CD4-positive, alpha-beta T cell treated with Interleukin-21 for 1 hour (primary cell): Measurements from ENCODE around the gene MRGPRD.
"Not testable (repeated sequence)": the region's sequence is repeated elsewhere in the genome, so short reads cannot be mapped to it uniquely, and the experiment has no call there.

ENCODE experiments used
- DNase-seq: peaks from one replicate; pipeline ENCODE4 v3.0.0-alpha.2; 2020

Gene MRGPRD

GRCh38 chr11:69005631-69006368 lies 25.0 kb upstream of the MRGPRD start:
- no peak for DNase-seq

- no peak for DNase-seq
Observed at GRCh38 chr11:69005183-69005630, 24.4 kb upstream of the MRGPRD start.

GRCh38 chr11:69004411-69005182 lies 23.8 kb upstream of the MRGPRD start:
- no peak for DNase-seq

- DNase-seq = no peak
Observed at GRCh38 chr11:69003866-69004367, 23.1 kb upstream of the MRGPRD start.

DNA sequence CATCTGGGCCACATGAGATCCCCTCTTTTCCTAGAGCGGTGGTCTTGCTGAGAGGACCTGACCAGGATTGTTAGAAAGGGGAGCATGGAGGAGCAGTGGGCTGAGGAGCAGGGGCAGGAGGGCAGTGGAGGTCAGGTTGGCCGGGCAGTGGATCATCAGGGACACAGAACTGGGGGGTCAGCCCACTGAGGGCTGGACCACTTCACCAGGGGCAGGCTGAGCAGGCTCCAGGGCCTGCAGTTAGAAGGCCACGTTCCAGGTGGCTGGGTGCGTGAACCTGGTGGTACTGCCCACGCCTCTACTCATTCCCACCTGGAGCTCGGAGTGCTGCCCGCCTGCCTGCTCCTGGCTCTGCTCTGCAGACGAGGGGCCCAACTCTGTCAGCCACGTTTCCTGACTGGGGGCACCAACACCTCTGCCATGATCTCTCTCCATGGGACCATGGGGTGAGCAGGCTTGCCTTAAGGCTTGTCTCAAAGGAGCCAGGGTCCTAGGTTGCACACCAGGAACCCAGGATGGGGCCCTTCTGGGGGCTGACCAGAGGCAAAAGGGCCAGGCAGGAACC lies 22.6 kb upstream of the MRGPRD start:
- no peak for DNase-seq

GRCh38 chr11:69002570-69003231 lies 21.9 kb upstream of the MRGPRD start:
- DNase-seq = no peak

- no peak for DNase-seq
Observed at GRCh38 chr11:69002110-69002569, 21.4 kb upstream of the MRGPRD start.

- DNase-seq = no peak
Observed at GRCh38 chr11:69001243-69002081, 20.7 kb upstream of the MRGPRD start.

DNA sequence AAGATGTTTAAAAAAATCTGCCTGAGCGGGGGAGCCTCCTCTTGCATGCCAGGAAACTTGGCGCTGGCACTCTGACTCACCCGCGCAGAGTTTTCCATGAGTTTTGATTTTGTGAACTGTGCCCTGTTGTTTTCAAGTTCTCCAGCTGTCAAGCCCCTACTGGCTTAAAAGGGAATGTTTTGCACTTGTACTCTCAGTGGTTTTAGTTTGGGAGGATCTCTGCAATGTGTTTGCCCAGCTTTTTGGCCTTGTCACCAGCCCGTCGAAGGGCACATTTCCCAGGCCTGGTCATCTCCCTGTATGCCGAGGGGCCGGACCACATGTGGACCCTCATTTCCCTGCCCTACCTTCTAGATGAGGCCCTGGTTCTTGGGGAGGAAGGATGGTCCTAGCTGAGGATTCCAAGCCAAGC lies 20.1 kb upstream of the MRGPRD start:
- DNase-seq = no peak

GRCh38 chr11:69000391-69000790 lies 19.6 kb upstream of the MRGPRD start:
- DNase-seq = no peak

GRCh38 chr11:68999748-69000355 lies 19.1 kb upstream of the MRGPRD start:
- not testable (repeated sequence) for DNase-seq

DNA sequence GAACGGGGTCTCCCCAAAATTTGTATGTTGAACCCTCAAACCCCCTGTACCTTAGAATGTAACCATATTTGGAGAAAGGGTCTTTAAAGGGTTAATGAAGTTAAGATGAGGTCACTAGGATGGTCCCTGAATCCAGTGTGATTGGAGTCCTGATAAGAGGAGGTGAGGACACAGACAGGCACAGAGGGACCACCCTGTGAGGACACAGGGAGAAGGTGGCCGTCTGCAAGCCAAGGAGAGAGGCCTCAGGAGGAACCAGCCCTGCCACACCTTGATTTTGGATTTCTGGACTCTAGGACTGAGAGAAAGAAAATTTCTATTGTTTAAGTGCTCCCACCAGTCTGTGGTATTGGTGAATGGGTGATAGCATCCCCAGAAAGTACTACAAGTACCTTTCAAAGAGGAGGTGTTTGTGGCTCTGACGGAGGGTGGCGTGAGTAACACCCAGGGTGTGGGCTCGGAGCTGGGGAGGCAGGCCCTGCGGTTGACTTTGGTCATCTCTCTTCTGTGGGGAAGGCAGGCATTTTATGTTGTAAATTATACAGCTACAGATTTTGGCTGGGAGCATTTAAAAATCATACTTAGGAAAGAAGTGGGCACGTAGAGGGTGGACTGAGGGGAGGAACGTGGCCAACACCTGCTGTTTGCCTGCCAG lies 18.4 kb upstream of the MRGPRD start:
- DNase-seq = no peak

- DNase-seq = no peak
Observed at GRCh38 chr11:68998390-68998911, 17.7 kb upstream of the MRGPRD start.

DNA sequence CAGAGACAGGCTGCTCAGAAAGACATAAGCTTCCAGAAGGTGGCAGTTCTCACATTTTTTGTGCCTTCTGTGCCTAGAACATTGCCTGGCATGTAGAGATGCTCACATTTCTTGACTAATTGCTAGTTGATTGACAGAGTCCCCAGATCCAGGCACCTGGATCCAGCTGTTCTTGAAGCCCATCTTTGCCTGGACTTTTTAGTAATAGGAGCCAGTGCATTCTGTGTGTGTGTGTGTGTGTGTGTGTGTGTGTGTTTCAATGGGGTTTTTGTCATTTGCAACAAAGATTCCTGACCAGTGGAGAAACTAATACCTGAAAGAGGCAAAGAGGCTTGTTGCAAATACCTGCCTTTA lies 17.2 kb upstream of the MRGPRD start:
- no peak for DNase-seq

DNA sequence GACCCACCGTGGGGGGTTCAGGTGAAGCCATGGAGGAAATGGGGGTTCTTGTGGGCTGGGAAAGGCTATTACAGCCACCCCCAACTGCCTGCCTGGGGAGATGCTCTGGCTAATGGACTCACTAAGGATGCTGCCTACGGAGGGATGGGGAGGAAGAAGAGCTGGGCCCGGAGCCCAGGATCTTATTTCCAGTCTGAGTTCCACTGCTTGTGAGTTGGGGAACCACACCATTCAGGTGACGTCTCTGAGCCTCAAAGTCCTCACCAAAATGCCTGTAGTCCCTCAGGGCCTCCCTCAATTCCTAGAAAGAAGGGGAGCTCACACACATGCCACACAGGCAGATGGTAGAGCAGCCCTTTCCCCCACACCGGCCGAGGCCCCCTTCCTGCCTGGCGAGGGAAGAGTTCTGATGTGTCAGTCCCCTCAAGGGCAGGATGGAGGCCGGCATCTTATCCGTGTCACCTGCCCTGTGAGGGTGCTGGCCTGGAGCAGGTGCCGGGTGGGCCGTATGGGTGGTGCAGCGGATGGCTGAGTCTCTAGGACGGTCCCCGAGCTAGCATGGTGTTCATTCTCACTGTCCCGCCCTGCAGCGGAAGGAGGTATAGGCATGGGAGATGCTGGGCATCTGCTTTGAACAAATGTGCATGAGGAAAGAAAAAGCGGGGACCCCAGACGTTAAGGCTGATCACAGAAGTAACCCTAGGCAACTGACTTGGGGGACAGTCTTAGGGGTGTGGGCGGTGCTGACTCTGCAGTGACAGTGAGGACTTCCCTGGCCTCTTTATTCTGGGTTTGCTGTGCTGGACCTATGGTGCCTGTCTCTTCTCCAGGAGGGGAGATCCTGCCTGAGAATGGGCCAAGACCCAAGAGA lies 16.6 kb upstream of the MRGPRD start:
- DNase-seq = no peak

DNA sequence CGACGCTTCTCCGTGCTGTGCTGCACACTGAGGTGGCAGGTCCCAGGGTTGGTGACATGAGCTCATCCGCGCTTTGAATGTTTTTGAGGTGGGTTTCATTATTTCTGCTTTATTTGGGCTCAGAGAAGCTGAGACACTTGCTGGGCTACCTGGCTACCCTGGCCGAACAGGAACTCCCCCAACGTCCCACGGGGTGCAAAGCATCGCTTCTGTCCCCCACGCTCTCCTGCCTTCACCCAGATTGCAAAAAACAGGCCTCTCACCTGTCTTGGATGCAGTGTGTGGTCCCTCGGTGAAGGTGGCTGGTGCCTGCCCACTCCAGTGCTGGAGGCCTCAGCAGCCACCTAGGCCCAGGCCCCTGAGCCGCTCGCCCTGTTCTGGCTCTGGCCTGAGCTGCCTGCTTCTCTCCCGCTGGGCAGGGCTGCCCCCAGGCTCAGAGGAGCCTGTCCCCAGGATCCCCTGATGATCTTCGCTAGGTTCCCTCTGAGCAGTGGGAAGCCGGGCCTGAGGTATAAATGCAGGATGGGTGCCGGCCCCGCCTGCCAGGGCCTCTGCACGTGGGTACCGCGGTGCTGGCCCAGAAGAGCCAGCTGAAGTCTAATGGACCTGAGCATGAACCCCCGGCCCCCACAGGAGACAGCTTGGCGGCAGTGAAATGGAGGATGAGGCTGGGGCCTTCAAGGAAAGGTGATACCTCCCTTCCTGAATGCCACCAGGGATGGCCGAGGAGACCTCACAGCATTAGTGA lies 15.8 kb upstream of the MRGPRD start:
- no peak for DNase-seq

GRCh38 chr11:68994894-68995285 lies 14.1 kb upstream of the MRGPRD start:
- DNase-seq = no peak

GRCh38 chr11:68994161-68994893 lies 13.5 kb upstream of the MRGPRD start:
- no peak for DNase-seq
